Dorsolateral prefrontal cortex (tissue), 118 donors: ENCODE measurements around the gene NWD2. TPM values are rescaled to one million over a fixed set of nuclear protein-coding genes. Genes with fewer than 3 reads are reported as not detected.

Source experiments
- microRNA-seq, 43 experiments: library from miRNA; unstranded; fragments of <30 nt; microRNA quantifications; one replicate each; pipeline ENCODE4 v1.2.0, GENCODE V29; 2022
- total RNA-seq, 120 experiments: library from RNA; stranded (reverse); gene quantifications; one replicate each; pipeline versions ENCODE4 v1.2.3 to v1.2.4, GENCODE V29; 2022

The NWD2 gene
- total RNA-seq, 120 experiments from 2014 or later: 2.5 to 17.7 (median 9.6) TPM

Small RNAs within 50 kb of the gene (microRNA-seq; reads per million reads assigned to microRNA genes)
- gene MIR4801: 0 to 1.3 (median 0) reads per million in 43 experiments
